ENCODE results near the gene RCE1. TPM values are rescaled to one million over a fixed set of nuclear protein-coding genes. Genes with fewer than 3 reads are reported as not detected.

Gene RCE1
- total and polyA plus RNA-seq, 12 donors = 2.5 to 9.2 (median 4.9) TPM

GRCh38 chr11:66851698-66852465 is 8.6 kb downstream of the RCE1 start:
- no peak for DNase-seq
- 71 to 75% methylated on average over 26 of the region's 26 CpGs for WGBS, 2 donors
- peaks cover 0 to 25% (median 6%) of the 10 kb centered on the region in 9 donors for H3K36me3 ChIP-seq
- H3K4me3 ChIP-seq = no peak overlapping the region
- H3K27me3 ChIP-seq = no peaks in the 10 kb centered on the region
- no peak for ATAC-seq
- no peak for TF ChIP-seq CTCF (IDR thresholded peaks at IDR 0.05)
- no peaks in the 10 kb centered on the region for H3K9me3 ChIP-seq
- intact Hi-C loops (cut with DNase I) = no loop called here
- no peak overlapping the region for H3K27ac ChIP-seq
- H3K4me1 ChIP-seq = peaks cover 0 to 10% (median 7%) of the 10 kb centered on the region in 9 donors

GRCh38 chr11:66852466-66853241 is 9.4 kb downstream of the RCE1 start:
- no peak for ATAC-seq
- WGBS, 2 donors = 91 to 92% methylated on average over 26 of the region's 26 CpGs
- no peak overlapping the region for H3K27ac ChIP-seq
- peaks cover 0 to 18% (median 2%) of the 10 kb centered on the region in 9 donors for H3K36me3 ChIP-seq
- intact Hi-C loops (cut with DNase I) = no loop called here
- no peak for TF ChIP-seq CTCF (IDR thresholded peaks at IDR 0.05)
- H3K4me1 ChIP-seq = peaks cover 0 to 14% (median 10%) of the 10 kb centered on the region in 9 donors
- no peaks in the 10 kb centered on the region for H3K9me3 ChIP-seq
- DNase-seq = no peak
- H3K4me3 ChIP-seq = no peak overlapping the region
- H3K27me3 ChIP-seq = no peaks in the 10 kb centered on the region

GRCh38 chr11:66853242-66854229 is 10.3 kb downstream of the RCE1 start:
- no peak overlapping the region for H3K27ac ChIP-seq
- no peak overlapping the region for H3K4me3 ChIP-seq
- peaks cover 0 to 15% (median 10%) of the 10 kb centered on the region in 9 donors for H3K4me1 ChIP-seq
- no peaks in the 10 kb centered on the region for H3K27me3 ChIP-seq
- DNase-seq (no peak), ATAC-seq (no peak)
- peaks cover 0 to 16% (median 0%) of the 10 kb centered on the region in 9 donors for H3K36me3 ChIP-seq
- no peak for TF ChIP-seq CTCF (IDR thresholded peaks at IDR 0.05)
- WGBS, 2 donors = 93 to 94% methylated on average over 26 of the region's 26 CpGs
- no peaks in the 10 kb centered on the region for H3K9me3 ChIP-seq
- intact Hi-C loops (cut with DNase I) = no loop called here

- Histone ChIP-seq H3K4me3 (no peak overlapping the region), H3K27ac (no peak overlapping the region), H3K9me3 (no peaks in the 10 kb centered on the region), H3K27me3 (no peaks in the 10 kb centered on the region), H3K4me1 (peaks cover 0 to 15% (median 10%) of the 10 kb centered on the region in 9 donors), H3K36me3 (peaks cover 0 to 11% (median 0%) of the 10 kb centered on the region in 9 donors)
- no peak for TF ChIP-seq CTCF (IDR thresholded peaks at IDR 0.05)
- ATAC-seq (no peak), DNase-seq (no peak)
- intact Hi-C loops (cut with DNase I) = no loop called here
- WGBS, 2 donors = 88 to 93% methylated on average over 12 of the region's 12 CpGs
Measured at GRCh38 chr11:66854231-66854661, 11.0 kb downstream of the RCE1 start.
